PC-9 (cell line): ENCODE measurements around the gene LSP1. TPM values are rescaled to one million over a fixed set of nuclear protein-coding genes. Genes with fewer than 3 reads are reported as not detected.

Source experiments
- BruUV-seq: library from RNA; stranded (reverse); fragments of 400-500 nt; replicated peaks from 2 replicates; lab custom pipeline; 2021; lab: Mats Ljungman, UMichigan
- CTCF ChIA-PET: fragments of 300-600 bp; sonication (Branson Sonifier 250); formaldehyde crosslinking; loops from one replicate; lab custom pipeline; 2022; ENCODE audit warnings: antibody characterized with exemption; lab: Charles Lee
- POLR2A ChIA-PET: fragments of 300-600 bp; sonication (Branson Sonifier 250); formaldehyde crosslinking; loops from one replicate; lab custom pipeline; 2022; ENCODE audit warnings: antibody characterized with exemption; ENCODE audit not compliant: unreplicated experiment; lab: Charles Lee
- DNase-seq, 2 experiments: peaks; one replicate each; pipeline versions ENCODE4 v3.0.0 to v3.0.0-alpha.2; 2015 to 2022; ENCODE audit warnings: mixed read lengths in 1 of 2
- H2AFZ ChIP-seq: fragments of 200-600 bp; sonication (generic); 2 replicates; pipeline ENCODE4 v1.8.1; 2017; ENCODE audit warnings: antibody characterized with exemption
- H3F3A ChIP-seq: fragments of 200-600 bp; sonication (generic); 2 replicates; pipeline ENCODE4 v1.8.1; 2017; ENCODE audit warnings: antibody characterized with exemption, mild to moderate bottlenecking, low read depth; ENCODE audit not compliant: insufficient read depth
- H3K27ac ChIP-seq: fragments of 200-600 bp; sonication (generic); 2 replicates; pipeline ENCODE4 v1.6.1; 2016; ENCODE audit warnings: mixed run types
- H3K27me3 ChIP-seq: fragments of 200-600 bp; sonication (generic); 2 replicates; pipeline ENCODE4 v1.6.1; 2016; ENCODE audit warnings: low read depth, mixed run types; ENCODE audit not compliant: insufficient read depth
- H3K36me3 ChIP-seq: fragments of 200-600 bp; sonication (generic); 2 replicates; pipeline ENCODE4 v1.6.1; 2016; ENCODE audit warnings: low read depth, mixed run types
- H3K4me1 ChIP-seq: fragments of 200-600 bp; sonication (generic); replicated peaks from 2 replicates; pipeline ENCODE4 v1.6.1; 2016; ENCODE audit warnings: mixed run types; ENCODE audit not compliant: insufficient read depth
- H3K4me2 ChIP-seq: fragments of 200-600 bp; sonication (generic); 2 replicates; pipeline ENCODE4 v1.6.1; 2017; ENCODE audit warnings: mixed run types
- H3K4me3 ChIP-seq: fragments of 200-600 bp; sonication (generic); 2 replicates; pipeline ENCODE4 v1.6.1; 2016; ENCODE audit warnings: mixed run types
- H3K79me2 ChIP-seq: fragments of 200-600 bp; sonication (generic); 2 replicates; pipeline ENCODE4 v1.6.1; 2017; ENCODE audit warnings: low read depth, mixed run types
- H3K9me2 ChIP-seq: fragments of 200-600 bp; sonication (generic); 2 replicates; pipeline ENCODE4 v1.8.1; 2017; ENCODE audit warnings: mild to moderate bottlenecking; ENCODE audit not compliant: insufficient read depth
- H3K9me3 ChIP-seq: fragments of 200-600 bp; sonication (generic); 2 replicates; pipeline ENCODE4 v1.8.1; 2016; ENCODE audit warnings: low read depth; ENCODE audit not compliant: insufficient read depth
- H4K20me1 ChIP-seq: fragments of 200-600 bp; sonication (generic); 2 replicates; pipeline ENCODE4 v1.8.1; 2017; ENCODE audit not compliant: insufficient read depth
- CTCF ChIP-seq: fragments of 200-600 bp; sonication (generic); conservative IDR thresholded peaks from 2 replicates; pipeline ENCODE4 v1.6.1; 2017; ENCODE audit warnings: mixed run types, antibody characterized with exemption, mild to moderate bottlenecking, moderate library complexity
- EZH2 ChIP-seq: fragments of 200-600 bp; sonication (generic); IDR thresholded peaks from 2 replicates; pipeline ENCODE4 v1.8.0; 2017; ENCODE audit warnings: antibody characterized with exemption, low read depth
- intact Hi-C: fragments of 100-400 bp; cut with micrococcal nuclease; formaldehyde crosslinking; loops from one replicate; pipeline ENCODE4 v1.10.0; 2022; ENCODE audit not compliant: unreplicated experiment
- total RNA-seq: library from RNA; stranded (reverse); gene quantifications from 2 replicates; pipeline ENCODE4 v1.2.3, GENCODE V29; 2021

The LSP1 gene
- total RNA-seq, 1 experiment from 2014 or later, result 2.6 TPM

GRCh38 chr11:1920909-1921573, 68.2 kb downstream of the LSP1 start:
- H3K36me3 ChIP-seq, result no peaks in the 10 kb centered on the region
- CTCF ChIA-PET, result interaction anchor here (0.6 kb wide), 1 partner anchor 37 kb away, joined by 3 read pairs; no protein-coding TSS in a partner anchor
- H3F3A ChIP-seq, result no peaks in the 10 kb centered on the region
- no peaks in the 10 kb centered on the region for H3K9me3 ChIP-seq
- no peaks in the 10 kb centered on the region for H3K4me1 ChIP-seq
- H3K9me2 ChIP-seq, result no peaks in the 10 kb centered on the region
- TF ChIP-seq CTCF, result no peak
- no peak overlapping the region for H3K4me3 ChIP-seq
- peaks cover 16% of the 10 kb centered on the region; the same call in 1 of the 2 replicates for H3K27me3 ChIP-seq
- no peaks in the 10 kb centered on the region for H3K79me2 ChIP-seq
- no peak for DNase-seq
- POLR2A ChIA-PET, result no interaction called here
- H2AFZ ChIP-seq, result no peak overlapping the region
- H4K20me1 ChIP-seq, result no peaks in the 10 kb centered on the region
- BruUV-seq, result no TSS peak
- no peak overlapping the region for H3K4me2 ChIP-seq
- H3K27ac ChIP-seq, result no peak overlapping the region
- intact Hi-C loops, result no loop called here

- Histone ChIP-seq H3K4me3 (no peak overlapping the region), H3K27ac (no peak overlapping the region), H3K4me1 (no peaks in the 10 kb centered on the region), H3K4me2 (no peak overlapping the region), H3K36me3 (no peaks in the 10 kb centered on the region), H2AFZ (no peak overlapping the region), H3K9me3 (no peaks in the 10 kb centered on the region), H3K79me2 (no peaks in the 10 kb centered on the region), H3F3A (no peaks in the 10 kb centered on the region), H4K20me1 (no peaks in the 10 kb centered on the region), H3K9me2 (no peaks in the 10 kb centered on the region), H3K27me3 (peaks cover 16% of the 10 kb centered on the region; the same call in 1 of the 2 replicates)
- BruUV-seq, result no TSS peak
- intact Hi-C loops, result no loop called here
- ChIA-PET CTCF (interaction anchor here (0.6 kb wide), 2 partner anchors 38 to 109 kb away, joined by 3 read pairs; no protein-coding TSS in a partner anchor), POLR2A (interaction anchor here (0.6 kb wide), 1 partner anchor 71 kb away, joined by 7 read pairs; no protein-coding TSS in a partner anchor)
- DNase-seq, result no peak
- no peak for TF ChIP-seq CTCF
- no peak for TF ChIP-seq EZH2
These were observed 68.8 kb downstream of the LSP1 start for GRCh38 chr11:1921574-1922141.

- Histone ChIP-seq H2AFZ (no peak overlapping the region), H3K79me2 (no peaks in the 10 kb centered on the region), H4K20me1 (no peaks in the 10 kb centered on the region), H3K9me2 (no peaks in the 10 kb centered on the region), H3K4me1 (no peaks in the 10 kb centered on the region), H3K4me3 (no peak overlapping the region), H3K27ac (no peak overlapping the region), H3K27me3 (peaks cover 16% of the 10 kb centered on the region; the same call in 1 of the 2 replicates), H3K9me3 (no peaks in the 10 kb centered on the region), H3K36me3 (no peaks in the 10 kb centered on the region), H3K4me2 (no peak overlapping the region), H3F3A (no peaks in the 10 kb centered on the region)
- TF ChIP-seq CTCF, result no peak
- no peak for TF ChIP-seq EZH2
- DNase-seq, result no peak
- POLR2A ChIA-PET, result interaction anchor here (0.6 kb wide), 2 partner anchors 72 to 88 kb away, joined by 5 to 7 read pairs; no protein-coding TSS in a partner anchor
- no TSS peak for BruUV-seq
- intact Hi-C loops, result no loop called here
- CTCF ChIA-PET, result no interaction called here
These were observed 69.7 kb downstream of the LSP1 start for GRCh38 chr11:1922481-1923081.
